KMS-11 (cell line): Measurements from ENCODE around the gene TP63.

Source experiments
- H2AFZ ChIP-seq: fragments of 200-600 bp; sonication (generic); 2 replicates; pipeline ENCODE4 v1.6.1; 2016; ENCODE audit warnings: antibody characterized with exemption, mixed run types, low read depth
- H3K27ac ChIP-seq: fragments of 200-600 bp; sonication (generic); 2 replicates; pipeline ENCODE4 v1.6.1; 2016; ENCODE audit warnings: mild to moderate bottlenecking, mixed run types
- H3K27me3 ChIP-seq: fragments of 200-600 bp; sonication (generic); 2 replicates; pipeline ENCODE4 v1.6.1; 2017; ENCODE audit warnings: mild to moderate bottlenecking, low read depth, mixed run types, moderate library complexity; ENCODE audit not compliant: insufficient read depth
- H3K36me3 ChIP-seq: fragments of 200-600 bp; sonication (generic); 2 replicates; pipeline ENCODE4 v1.6.1; 2017; ENCODE audit warnings: mild to moderate bottlenecking, mixed run types; ENCODE audit not compliant: insufficient read depth
- H3K4me1 ChIP-seq: fragments of 200-600 bp; sonication (generic); 2 replicates; pipeline ENCODE4 v1.6.1; 2016; ENCODE audit warnings: mild to moderate bottlenecking, low read depth, mixed run types; ENCODE audit not compliant: poor library complexity, severe bottlenecking
- H3K4me2 ChIP-seq: fragments of 200-600 bp; sonication (generic); 2 replicates; pipeline ENCODE4 v1.7.0; 2016; ENCODE audit warnings: mild to moderate bottlenecking, mixed run types
- H3K4me3 ChIP-seq: fragments of 200-600 bp; sonication (generic); IDR thresholded peaks from 2 replicates; pipeline ENCODE4 v1.6.1; 2017; ENCODE audit warnings: low read depth, low read length, mixed read lengths; ENCODE audit not compliant: insufficient read depth
- H3K79me2 ChIP-seq: fragments of 200-600 bp; sonication (generic); 2 replicates; pipeline ENCODE4 v1.6.1; 2016; ENCODE audit warnings: low read depth, mixed run types; ENCODE audit not compliant: insufficient read depth
- H3K9ac ChIP-seq: fragments of 200-600 bp; sonication (generic); 2 replicates; pipeline ENCODE4 v1.6.1; 2016; ENCODE audit warnings: mild to moderate bottlenecking, mixed run types
- H4K20me1 ChIP-seq: fragments of 200-600 bp; sonication (generic); 2 replicates; pipeline ENCODE4 v1.6.1; 2016; ENCODE audit warnings: mild to moderate bottlenecking, mixed run types; ENCODE audit not compliant: insufficient read depth
- CTCF ChIP-seq: fragments of 200-600 bp; sonication (generic); conservative IDR thresholded peaks from 2 replicates; pipeline ENCODE4 v1.6.1; 2017; ENCODE audit warnings: low read depth, mild to moderate bottlenecking, antibody characterized with exemption, low read length, moderate library complexity, mixed read lengths

Gene TP63

GRCh38 chr3:189690237-189690636, 59.0 kb downstream of the TP63 start:
- no peak overlapping the region for H3K27ac ChIP-seq
- H3K4me3 ChIP-seq, result no peak overlapping the region
- H3K9ac ChIP-seq, result no peak overlapping the region
- no peaks in the 10 kb centered on the region for H3K27me3 ChIP-seq
- H3K36me3 ChIP-seq, result no peaks in the 10 kb centered on the region
- no peak for TF ChIP-seq CTCF
- no peaks in the 10 kb centered on the region for H3K79me2 ChIP-seq
- H4K20me1 ChIP-seq, result no peaks in the 10 kb centered on the region
- H2AFZ ChIP-seq, result no peak overlapping the region
- no peaks in the 10 kb centered on the region for H3K4me1 ChIP-seq
- H3K4me2 ChIP-seq, result no peak overlapping the region

DNA sequence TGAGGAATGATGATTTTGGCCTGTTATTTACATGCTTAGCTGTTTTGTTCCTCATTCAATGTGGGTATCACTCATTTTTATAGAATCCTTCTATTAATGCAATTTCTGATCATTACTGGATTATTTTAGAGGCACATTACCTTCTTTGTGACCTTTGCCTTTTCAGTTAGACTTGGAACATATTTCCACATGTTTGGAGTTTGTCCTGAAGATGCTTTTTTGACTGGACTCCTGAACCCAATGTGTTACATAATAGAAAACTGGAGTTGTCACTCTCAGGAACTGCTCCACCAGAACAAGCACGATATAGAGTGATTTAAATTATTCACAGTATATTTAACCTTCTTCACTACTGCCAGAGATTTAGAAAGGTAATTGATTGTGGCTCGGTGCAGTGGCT, 59.5 kb downstream of the TP63 start:
- Histone ChIP-seq H3K27me3 (no peaks in the 10 kb centered on the region), H4K20me1 (no peaks in the 10 kb centered on the region), H3K4me3 (no peak overlapping the region), H3K36me3 (no peaks in the 10 kb centered on the region), H3K9ac (no peak overlapping the region), H3K4me1 (no peaks in the 10 kb centered on the region), H3K79me2 (no peaks in the 10 kb centered on the region), H3K4me2 (no peak overlapping the region), H2AFZ (no peak overlapping the region), H3K27ac (no peak overlapping the region)
- TF ChIP-seq CTCF, result no peak

DNA sequence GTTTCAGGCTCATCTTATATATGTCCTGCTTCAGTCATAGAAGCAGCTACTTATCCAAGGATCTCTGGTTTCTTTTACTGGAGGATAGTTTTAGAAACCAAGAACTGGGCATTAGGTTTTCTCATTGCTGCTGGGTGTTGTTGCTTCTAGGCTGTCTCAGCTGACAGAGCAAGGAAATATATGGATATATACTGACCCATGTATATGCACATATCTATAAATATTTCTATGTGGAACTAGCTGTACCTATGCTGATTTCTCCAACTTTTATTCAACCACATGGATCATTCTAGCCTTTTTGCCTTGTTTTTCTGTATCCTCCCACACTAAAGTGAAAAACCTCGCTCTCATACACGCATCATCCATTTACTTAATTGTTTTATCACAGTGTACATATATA, 64.2 kb downstream of the TP63 start:
- no peaks in the 10 kb centered on the region for H3K4me1 ChIP-seq
- H2AFZ ChIP-seq, result no peak overlapping the region
- no peak for TF ChIP-seq CTCF
- no peaks in the 10 kb centered on the region for H4K20me1 ChIP-seq
- H3K79me2 ChIP-seq, result no peaks in the 10 kb centered on the region
- no peak overlapping the region for H3K27ac ChIP-seq
- no peak overlapping the region for H3K4me3 ChIP-seq
- no peak overlapping the region for H3K9ac ChIP-seq
- H3K4me2 ChIP-seq, result no peak overlapping the region
- H3K36me3 ChIP-seq, result no peaks in the 10 kb centered on the region
- H3K27me3 ChIP-seq, result no peaks in the 10 kb centered on the region

DNA sequence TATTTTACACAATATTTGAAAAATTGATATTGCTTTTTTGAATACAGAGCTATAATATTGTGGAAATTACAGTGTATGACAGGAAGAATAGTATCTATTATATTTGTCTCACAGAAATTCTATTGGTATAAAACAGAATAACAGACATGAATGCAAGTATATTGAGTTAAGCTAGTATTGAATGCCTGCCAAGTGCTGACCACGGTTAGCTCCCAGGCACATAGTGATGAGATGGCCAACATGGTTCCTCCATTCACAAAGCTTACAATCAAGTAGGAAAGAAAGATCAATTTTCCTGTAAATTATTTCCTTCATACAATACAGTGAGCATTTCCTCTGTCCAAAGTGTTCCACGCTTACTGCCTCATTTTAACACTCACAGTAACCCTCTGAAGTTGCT, 67.6 kb downstream of the TP63 start:
- TF ChIP-seq CTCF, result no peak
- Histone ChIP-seq H3K4me3 (no peak overlapping the region), H3K79me2 (no peaks in the 10 kb centered on the region), H3K36me3 (no peaks in the 10 kb centered on the region), H3K9ac (no peak overlapping the region), H4K20me1 (no peaks in the 10 kb centered on the region), H3K4me2 (no peak overlapping the region), H3K4me1 (no peaks in the 10 kb centered on the region), H3K27ac (no peak overlapping the region), H3K27me3 (no peaks in the 10 kb centered on the region), H2AFZ (no peak overlapping the region)

- no peaks in the 10 kb centered on the region for H3K4me1 ChIP-seq
- H3K4me2 ChIP-seq, result no peak overlapping the region
- H3K79me2 ChIP-seq, result no peaks in the 10 kb centered on the region
- H3K27me3 ChIP-seq, result no peaks in the 10 kb centered on the region
- no peaks in the 10 kb centered on the region for H4K20me1 ChIP-seq
- H3K36me3 ChIP-seq, result no peaks in the 10 kb centered on the region
- H3K9ac ChIP-seq, result no peak overlapping the region
- H2AFZ ChIP-seq, result no peak overlapping the region
- no peak for TF ChIP-seq CTCF
- no peak overlapping the region for H3K27ac ChIP-seq
- H3K4me3 ChIP-seq, result no peak overlapping the region
Observed at GRCh38 chr3:189699885-189700284, 68.7 kb downstream of the TP63 start.
